Limb (tissue), 2 donors: ENCODE results near the gene PTGFR.

Experiments
- DNase-seq, 2 donors: peaks; one replicate each; pipeline ENCODE4 v3.0.0-alpha.2; 2016; ENCODE audit errors: extremely low spot score in 2 of 2

The PTGFR gene

GRCh38 chr1:78587211-78587610 lies 96.4 kb downstream of the PTGFR start:
- no peak for DNase-seq
